Breast epithelium (tissue), 3 donors: ENCODE results near the gene DOCK10.

Experiments used
- CTCF ChIP-seq, 3 donors: fragments of 450-650 bp; IDR thresholded peaks; one replicate each; pipeline ENCODE4 v1.5.1; 2016 to 2017; ENCODE audit warnings: antibody characterized with exemption in 3 of 3, mild to moderate bottlenecking in 3 of 3, moderate library complexity in 3 of 3
- POLR2A ChIP-seq: fragments of 450-650 bp; IDR thresholded peaks from one replicate; pipeline ENCODE4 v1.6.1; 2016; ENCODE audit warnings: antibody characterized with exemption, mild to moderate bottlenecking, moderate library complexity
- POLR2AphosphoS5 ChIP-seq, 3 donors: sonication (generic); formaldehyde crosslinking; IDR thresholded peaks; one replicate each; pipeline ENCODE4 v1.6.1; 2017; ENCODE audit warnings: antibody characterized with exemption in 3 of 3

GRCh38 chr2:224777559-224777930 is 264.7 kb downstream of the DOCK10 start:
- TF ChIP-seq CTCF (IDR thresholded peaks at IDR 0.05): no peak
- TF ChIP-seq POLR2A: no peak
- TF ChIP-seq POLR2AphosphoS5 (IDR thresholded peaks at IDR 0.05): no peak
